Heart right ventricle (tissue), 16 donors: ENCODE data around the gene CPEB4. TPM values are rescaled to one million over a fixed set of nuclear protein-coding genes. Genes with fewer than 3 reads are reported as not detected.

Experiments used
- ATAC-seq, 8 donors: fragments of 200-7000 bp; cut with Tn5 transposase; one replicate each; pipeline ENCODE4 v1.9.1; 2020; ENCODE audit warnings: mild to moderate bottlenecking in 8 of 8, moderate library complexity in 8 of 8, moderate number of reproducible peaks in 1 of 8
- DNase-seq, 2 donors: peaks; one replicate each; pipeline ENCODE4 v3.0.0-alpha.2; 2020
- H3K27ac ChIP-seq, 10 donors: fragments of 200-600 bp; sonication (generic) in 2 of 10; one replicate each; pipeline versions ENCODE4 v1.5.0 to v1.8.0; 2020 to 2022; ENCODE audit warnings: mild to moderate bottlenecking in 3 of 10
- H3K27me3 ChIP-seq, 7 donors: fragments of 200-600 bp; one replicate each; pipeline ENCODE4 v1.8.0; 2021 to 2022; ENCODE audit warnings: mild to moderate bottlenecking in 2 of 7
- H3K36me3 ChIP-seq, 9 donors: fragments of 200-600 bp; sonication (generic) in 1 of 9; one replicate each; pipeline versions ENCODE4 v1.5.0 to v1.8.0; 2020 to 2022; ENCODE audit warnings: mild to moderate bottlenecking in 2 of 9
- H3K4me1 ChIP-seq, 9 donors: fragments of 200-600 bp; sonication (generic) in 1 of 9; one replicate each; pipeline versions ENCODE4 v1.5.0 to v1.8.0; 2020 to 2022; ENCODE audit warnings: mild to moderate bottlenecking in 4 of 9
- H3K4me3 ChIP-seq, 10 donors: fragments of 200-600 bp; sonication (generic) in 2 of 10; one replicate each; pipeline versions ENCODE4 v1.5.0 to v1.8.0; 2020 to 2022; ENCODE audit warnings: mild to moderate bottlenecking in 7 of 10, moderate library complexity in 2 of 10
- H3K9me3 ChIP-seq, 11 donors: fragments of 200-600 bp in 10 of 11; sonication (generic) in 2 of 11; one replicate each; pipeline versions ENCODE4 v1.5.0 to v1.8.0; 2013 to 2022; ENCODE audit warnings: mild to moderate bottlenecking in 2 of 11, control low read depth in 1 of 11, moderate library complexity in 1 of 11
- CTCF ChIP-seq, 9 donors: fragments of 200-600 bp; sonication (generic) in 2 of 9; IDR thresholded peaks; one replicate each; pipeline versions ENCODE4 v1.5.0 to v1.8.0; 2021 to 2022; ENCODE audit warnings: antibody characterized with exemption in 9 of 9, mild to moderate bottlenecking in 5 of 9, moderate library complexity in 1 of 9
- WGBS, 2 donors: extraction: QIAGEN DNeasy Blood & Tissue Kit; methylation state at CpG; one replicate each; pipeline ENCODE4 v1.1.7; 2013; ENCODE audit warnings: inconsistent platforms in 1 of 2; 5-methylcytosine and 5-hydroxymethylcytosine counted together
- intact Hi-C, 10 donors: fragments of 100-400 bp; cut with DNase I; formaldehyde crosslinking; loops; one replicate each; pipeline versions ENCODE4 v1.11.1 to v1.14.2; 2022
- polyA plus RNA-seq, 2 donors: library from polyadenylated mRNA; stranded (reverse); fragments of 200-250 nt; gene quantifications; one replicate each; pipeline ENCODE4 v1.2.3, GENCODE V29; 2013
- total RNA-seq, 10 donors: library from RNA; stranded (reverse); fragmentation: NEBNext Ultra II Directional in 3 of 10; extraction: Animal tissue kit (Norgen Biotek cat#: 25700) in 3 of 10; gene quantifications; one replicate each; pipeline versions ENCODE4 v1.2.1 to v1.2.4, GENCODE V29; 2021 to 2023
- donor health status: Arrhythmogenic right ventricular cardiomyopathy.
- donor health status: ischemic (EF 13 %, LVEDD 7.1; RV severe dilation, severe dysfunction).
- donor health status: healthy with polysubstance abuse.
- donor health status: DM: no; HTN: yes; CAD: no.
- donor health status: DM: no; HTN: no; CAD: no.
- donor health status: ischemic (EF 25% LVEDD 6.9; RV normal size, moderate dysfunction).
- donor health status: ischemic (EF 25% LVEDD 5.7; RV mildly dilated, moderate dysfunction).
- donor health status: healthy.
- donor health status: DM: yes; HTN: yes; CAD: no.
- donor health status: Ischemic cardiomyopathy.
- donor health status: ischemic (EF 35%, LVEDD 5.7; RV mildly dilated, moderate dysfunction).
- donor health status: nonischemic (EF 11% LVEDD 7.7; RV severe dilation, severe dysfunction).
- donor health status: DM: yes; HTN: yes; CAD: no.
- donor health status: PGD.
- donor health status: ischemic (EF 29% LVEDD 5.4; RV normal size, mild dysfunction).
- donor health status: nonischemic (EF 23%, LVEDD 6.1; RV moderate dilation, normal function).

The CPEB4 gene
- total and polyA plus RNA-seq, 12 donors, result 29.4 to 279 (median 168) TPM

- no peak for DNase-seq
- intact Hi-C loops, result loop anchor here in 1 of 10 donors (10.0 kb wide), 1 partner anchor 45 kb away; no protein-coding TSS in a partner anchor
- no peaks in the 10 kb centered on the region for H3K9me3 ChIP-seq
- H3K27ac ChIP-seq, result peak overlapping the region in 1 of 10 donors; percentile 21
- no peak for TF ChIP-seq CTCF (IDR thresholded peaks at IDR 0.05)
- H3K27me3 ChIP-seq, result no peaks in the 10 kb centered on the region
- H3K4me1 ChIP-seq, result peaks cover 0 to 92% (median 51%) of the 10 kb centered on the region in 9 donors
- 70 to 79% methylated on average over 2 of the region's 2 CpGs for WGBS, 2 donors
- H3K4me3 ChIP-seq, result no peak overlapping the region
- ATAC-seq, result no peak
- peaks cover 0 to 16% (median 5%) of the 10 kb centered on the region in 9 donors for H3K36me3 ChIP-seq
These were observed 52.1 kb downstream of the CPEB4 start for GRCh38 chr5:173940269-173940668.

GRCh38 chr5:173941102-173941501 lies 53.0 kb downstream of the CPEB4 start:
- 64 to 71% methylated on average over 2 of the region's 2 CpGs for WGBS, 2 donors
- Histone ChIP-seq H3K36me3 (peaks cover 0 to 17% (median 6%) of the 10 kb centered on the region in 9 donors), H3K27ac (peak overlapping the region in 2 of 10 donors; percentile 28 to 36), H3K27me3 (no peaks in the 10 kb centered on the region), H3K4me1 (peaks cover 0 to 85% (median 48%) of the 10 kb centered on the region in 9 donors), H3K4me3 (no peak overlapping the region), H3K9me3 (no peaks in the 10 kb centered on the region)
- intact Hi-C loops, result loop anchor here in 1 of 10 donors (10.0 kb wide), 1 partner anchor 46 kb away; no protein-coding TSS in a partner anchor
- ATAC-seq (no peak), DNase-seq (no peak)
- no peak for TF ChIP-seq CTCF (IDR thresholded peaks at IDR 0.05)

GRCh38 chr5:173941758-173942401 lies 53.7 kb downstream of the CPEB4 start:
- peak overlapping the region in 6 of 10 donors; percentile 28 to 61 (median 39) for H3K27ac ChIP-seq
- no peaks in the 10 kb centered on the region for H3K27me3 ChIP-seq
- H3K36me3 ChIP-seq, result peaks cover 0 to 25% (median 8%) of the 10 kb centered on the region in 9 donors
- 61 to 73% methylated on average over 9 of the region's 9 CpGs for WGBS, 2 donors
- peaks cover 0 to 79% (median 45%) of the 10 kb centered on the region in 9 donors for H3K4me1 ChIP-seq
- DNase-seq (no peak), ATAC-seq (peak in 6 of 8 donors; percentile 26 to 54 (median 32))
- no peak for TF ChIP-seq CTCF (IDR thresholded peaks at IDR 0.05)
- intact Hi-C loops, result loop anchor here in 1 of 10 donors (10.0 kb wide), 1 partner anchor 47 kb away; no protein-coding TSS in a partner anchor
- H3K9me3 ChIP-seq, result no peaks in the 10 kb centered on the region
- H3K4me3 ChIP-seq, result no peak overlapping the region

DNA sequence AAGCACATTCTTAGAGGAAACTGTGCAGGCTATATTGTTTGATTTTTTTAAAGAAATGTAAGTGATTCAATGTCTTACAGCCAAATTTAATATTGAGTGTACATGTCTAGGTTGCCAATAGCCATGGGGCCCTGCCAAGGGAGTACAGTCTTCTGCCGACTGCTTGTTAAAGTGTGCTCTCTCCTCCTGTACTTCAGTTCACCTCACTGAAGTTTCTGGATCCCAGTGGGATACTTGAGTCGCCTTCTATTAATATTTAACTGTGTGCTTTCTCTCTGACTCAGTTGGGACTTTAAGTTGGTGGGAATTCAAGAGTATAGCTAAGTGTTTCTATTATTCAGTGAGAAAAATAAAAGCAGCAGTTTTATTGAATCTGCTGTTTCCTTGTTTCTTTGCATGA lies 56.4 kb downstream of the CPEB4 start:
- Histone ChIP-seq H3K27ac (peak overlapping the region in 1 of 10 donors; percentile 36), H3K4me1 (peaks cover 0 to 59% (median 40%) of the 10 kb centered on the region in 9 donors), H3K4me3 (no peak overlapping the region), H3K27me3 (no peaks in the 10 kb centered on the region), H3K36me3 (peaks cover 0 to 51% (median 22%) of the 10 kb centered on the region in 9 donors), H3K9me3 (no peaks in the 10 kb centered on the region)
- DNase-seq (no peak), ATAC-seq (peak in 4 of 8 donors; percentile 39 to 60 (median 55))
- intact Hi-C loops, result loop anchor here in 1 of 10 donors (10.0 kb wide), 1 partner anchor 50 kb away; no protein-coding TSS in a partner anchor
- TF ChIP-seq CTCF (IDR thresholded peaks at IDR 0.05), result no peak
- 45 to 48% methylated on average over 2 of the region's 2 CpGs for WGBS, 2 donors
